Kidney (tissue), 14 donors: ENCODE data around the gene EEFSEC. TPM values are rescaled to one million over a fixed set of nuclear protein-coding genes. Genes with fewer than 3 reads are reported as not detected.

Experiments used
- DNase-seq, 5 donors: peaks; one replicate each; pipeline ENCODE4 v3.0.0-alpha.2; 2013 to 2020
- FAIRE-seq: peaks from 2 replicates; lab custom pipeline; 2012; peaks lifted over from hg19 to GRCh38; lab: Jason Lieb, UNC
- H3K27ac ChIP-seq, 2 donors: one replicate each; pipeline ENCODE4 v1.7.0; 2013; ENCODE audit warnings: low read depth in 2 of 2, low read length in 2 of 2, inconsistent platforms in 1 of 2
- H3K27me3 ChIP-seq: one replicate; pipeline ENCODE4 v1.7.1; 2013; ENCODE audit warnings: low read length, inconsistent platforms; ENCODE audit not compliant: control insufficient read depth, insufficient read depth
- H3K36me3 ChIP-seq, 3 donors: one replicate each; pipeline versions ENCODE4 v1.7.0 to v1.7.1; 2013; ENCODE audit warnings: low read length in 3 of 3, control low read depth in 1 of 3, inconsistent platforms in 1 of 3; ENCODE audit not compliant: insufficient read depth in 3 of 3, control insufficient read depth in 2 of 3
- H3K4me1 ChIP-seq, 3 donors: one replicate each; pipeline versions ENCODE4 v1.7.0 to v1.7.1; 2013; ENCODE audit warnings: low read length in 3 of 3, inconsistent platforms in 1 of 3, low read depth in 1 of 3; ENCODE audit not compliant: control insufficient read depth in 2 of 3, insufficient read depth in 2 of 3
- H3K4me3 ChIP-seq, 3 donors: one replicate each; pipeline versions ENCODE4 v1.7.0 to v1.8.1; 2013; ENCODE audit warnings: low read length in 3 of 3, control low read depth in 1 of 3, inconsistent platforms in 1 of 3
- H3K9ac ChIP-seq, 3 donors: one replicate each; pipeline versions ENCODE4 v1.7.0 to v1.7.1; 2013; ENCODE audit warnings: low read length in 3 of 3, control low read depth in 1 of 3, inconsistent platforms in 1 of 3
- H3K9me3 ChIP-seq, 3 donors: one replicate each; pipeline versions ENCODE4 v1.7.0 to v1.7.1; 2013; ENCODE audit warnings: low read length in 3 of 3, control low read depth in 1 of 3, inconsistent platforms in 1 of 3; ENCODE audit not compliant: control insufficient read depth in 2 of 3, insufficient read depth in 1 of 3
- intact Hi-C: fragments of 100-400 bp; cut with DNase I; formaldehyde crosslinking; loops from one replicate; pipeline ENCODE4 v1.11.1; 2022
- polyA plus RNA-seq: library from polyadenylated mRNA; stranded (reverse); fragments of 350-450 nt; fragmentation: Illumina TruSeq; extraction: RNeasy Lipid Tissue Mini Kit (QIAGEN cat#74804); gene quantifications from one replicate; pipeline ENCODE4 v1.2.3, GENCODE V29; 2014; ENCODE audit warnings: low read depth, low replicate concordance; ENCODE audit not compliant: insufficient read depth
- total RNA-seq: library from RNA; stranded (reverse); fragmentation: NEBNext Ultra II Directional; extraction: Animal tissue kit (Norgen Biotek cat#: 25700); gene quantifications from one replicate; pipeline ENCODE4 v1.2.1, GENCODE V29; 2021
- TF ChIP-seq, protein P1 (sequence below): IDR thresholded peaks from 3 replicates; pipeline ENCODE4 v1.5.1; 2012; ENCODE audit warnings: mild to moderate bottlenecking, moderate library complexity, borderline replicate concordance; ENCODE audit not compliant: insufficient read depth; ENCODE audit errors: extremely low read depth
- donor health status: control.
- donor health status: control.
- donor health status: control.
- donor health status: control.
- donor health status: control.
- donor health status: DM: yes; HTN: yes; CAD: no.
- donor health status: Normal renal cell carcinoma (clear cell type).

The EEFSEC gene
- total and polyA plus RNA-seq, 2 donors from 2014 or later = 15.2 to 23.2 TPM

DNA sequence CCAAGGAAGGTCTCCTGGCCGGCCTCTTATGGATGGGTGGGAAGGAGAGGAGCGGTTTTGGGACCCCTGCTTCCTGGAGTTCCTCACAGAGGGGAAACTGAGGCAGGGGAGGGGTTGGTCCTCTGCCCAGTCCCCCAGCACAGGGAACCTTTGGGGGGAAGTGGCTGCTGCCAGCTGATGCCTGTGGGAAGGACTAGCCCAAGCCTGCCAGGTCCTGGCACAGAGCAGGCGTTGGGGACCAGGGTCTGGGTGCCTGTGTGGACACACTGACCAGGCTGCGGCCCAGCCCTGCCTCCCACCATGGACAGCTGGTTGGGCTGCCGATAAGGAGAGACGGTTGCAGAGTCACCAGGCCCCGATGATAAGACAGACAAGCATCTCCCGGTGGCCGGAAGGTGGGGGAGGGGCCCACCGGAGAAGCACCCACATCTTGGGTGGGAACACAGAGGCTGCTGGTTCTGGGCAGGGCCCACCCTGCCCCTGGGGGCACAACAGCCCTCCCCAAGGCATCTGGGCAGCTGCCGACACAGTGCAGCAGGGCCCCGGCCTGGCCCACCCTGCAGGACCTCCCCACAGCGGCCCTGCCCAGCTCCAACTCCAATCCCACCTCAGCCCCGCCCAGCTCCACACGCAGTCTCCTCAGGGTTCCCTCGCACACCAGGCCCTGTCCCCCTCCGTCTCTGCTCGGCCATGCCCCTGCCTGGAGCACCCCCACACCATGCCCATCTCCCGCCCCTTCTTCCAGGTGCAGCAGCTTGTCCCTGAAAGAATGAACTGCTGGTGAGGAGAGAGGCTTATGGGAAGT is 262.7 kb downstream of the EEFSEC start:
- DNase-seq (no peak), FAIRE-seq (no peak)
- TF ChIP-seq, protein P1, sequence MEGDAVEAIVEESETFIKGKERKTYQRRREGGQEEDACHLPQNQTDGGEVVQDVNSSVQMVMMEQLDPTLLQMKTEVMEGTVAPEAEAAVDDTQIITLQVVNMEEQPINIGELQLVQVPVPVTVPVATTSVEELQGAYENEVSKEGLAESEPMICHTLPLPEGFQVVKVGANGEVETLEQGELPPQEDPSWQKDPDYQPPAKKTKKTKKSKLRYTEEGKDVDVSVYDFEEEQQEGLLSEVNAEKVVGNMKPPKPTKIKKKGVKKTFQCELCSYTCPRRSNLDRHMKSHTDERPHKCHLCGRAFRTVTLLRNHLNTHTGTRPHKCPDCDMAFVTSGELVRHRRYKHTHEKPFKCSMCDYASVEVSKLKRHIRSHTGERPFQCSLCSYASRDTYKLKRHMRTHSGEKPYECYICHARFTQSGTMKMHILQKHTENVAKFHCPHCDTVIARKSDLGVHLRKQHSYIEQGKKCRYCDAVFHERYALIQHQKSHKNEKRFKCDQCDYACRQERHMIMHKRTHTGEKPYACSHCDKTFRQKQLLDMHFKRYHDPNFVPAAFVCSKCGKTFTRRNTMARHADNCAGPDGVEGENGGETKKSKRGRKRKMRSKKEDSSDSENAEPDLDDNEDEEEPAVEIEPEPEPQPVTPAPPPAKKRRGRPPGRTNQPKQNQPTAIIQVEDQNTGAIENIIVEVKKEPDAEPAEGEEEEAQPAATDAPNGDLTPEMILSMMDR = no peak
- H3K36me3 ChIP-seq = no peaks in the 10 kb centered on the region
- no peaks in the 10 kb centered on the region for H3K27me3 ChIP-seq
- no peaks in the 10 kb centered on the region for H3K4me1 ChIP-seq
- no peak overlapping the region for H3K9ac ChIP-seq
- no peak overlapping the region for H3K4me3 ChIP-seq
- intact Hi-C loops = no loop called here
- no peak overlapping the region for H3K27ac ChIP-seq
- H3K9me3 ChIP-seq = no peaks in the 10 kb centered on the region

DNA sequence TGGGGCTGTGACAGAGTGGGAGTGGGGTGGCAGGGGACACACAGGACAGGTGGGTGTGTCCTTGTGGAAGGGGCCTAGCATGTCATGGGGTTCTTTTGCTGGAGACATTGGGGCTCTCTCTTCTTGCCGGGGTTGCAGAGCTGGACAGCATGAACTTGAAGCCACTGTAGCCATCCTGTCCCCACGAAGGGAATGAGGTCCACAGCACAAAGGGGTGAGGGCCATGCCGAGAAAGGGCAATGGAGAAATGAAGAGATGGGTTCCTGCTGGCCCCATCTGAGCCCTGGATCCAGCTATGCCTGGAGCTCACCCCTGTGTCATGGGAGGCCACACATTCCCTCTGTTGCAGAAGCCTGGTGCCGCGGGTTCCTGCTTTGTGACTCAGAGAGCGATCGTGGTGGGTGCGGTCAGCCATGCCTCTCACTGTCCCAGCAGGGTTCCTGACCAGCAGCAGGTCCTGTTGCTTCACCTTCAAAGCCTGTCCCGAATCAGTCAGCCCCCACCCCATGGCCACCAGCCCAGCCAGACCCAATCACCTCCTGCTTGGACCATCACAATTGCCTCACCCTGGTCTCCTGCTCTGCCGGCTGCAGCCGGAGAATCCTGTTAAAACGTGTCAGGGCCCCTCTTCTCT is 263.4 kb downstream of the EEFSEC start:
- Histone ChIP-seq H3K4me3 (no peak overlapping the region), H3K9ac (no peak overlapping the region), H3K9me3 (no peaks in the 10 kb centered on the region), H3K27ac (no peak overlapping the region), H3K4me1 (no peaks in the 10 kb centered on the region), H3K27me3 (no peaks in the 10 kb centered on the region), H3K36me3 (no peaks in the 10 kb centered on the region)
- TF ChIP-seq, protein P1 = no peak
- no peak for FAIRE-seq
- intact Hi-C loops = no loop called here
- no peak for DNase-seq

DNA sequence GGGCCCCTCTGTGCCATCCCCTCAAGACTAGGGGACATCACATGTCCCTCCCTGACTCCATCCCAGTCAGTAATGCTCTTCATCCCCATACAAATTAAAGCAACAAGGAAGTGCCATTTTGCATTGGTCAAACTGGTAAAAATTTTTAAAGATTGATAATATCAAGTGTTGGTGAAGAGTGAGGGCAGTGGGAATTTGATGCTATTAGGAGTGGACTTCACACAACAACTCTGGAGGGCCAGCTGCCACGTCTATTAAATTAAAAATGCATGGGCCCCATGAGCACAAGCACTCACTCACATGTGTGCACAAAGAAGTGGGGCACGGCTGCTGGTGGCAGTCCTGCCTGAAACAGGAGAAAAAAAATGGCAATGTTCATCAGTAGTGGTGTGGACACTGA is 265.6 kb downstream of the EEFSEC start:
- no peak overlapping the region for H3K9ac ChIP-seq
- no peak for FAIRE-seq
- DNase-seq = no peak
- TF ChIP-seq, protein P1 = no peak
- H3K9me3 ChIP-seq = no peaks in the 10 kb centered on the region
- H3K27ac ChIP-seq = no peak overlapping the region
- intact Hi-C loops = no loop called here
- peaks cover 0 to 2% (median 0%) of the 10 kb centered on the region in 3 donors for H3K4me1 ChIP-seq
- no peaks in the 10 kb centered on the region for H3K36me3 ChIP-seq
- no peaks in the 10 kb centered on the region for H3K27me3 ChIP-seq
- no peak overlapping the region for H3K4me3 ChIP-seq
